Trophoblast cell (in vitro differentiated cells and primary cell): ENCODE results near the gene YAF2.

Source experiments
- DNase-seq, 2 donors: peaks; one replicate each; pipeline ENCODE4 v3.0.0-alpha.2; 2016
- H2AFZ ChIP-seq: 2 replicates; pipeline ENCODE4 v1.6.1; 2013; ENCODE audit warnings: low read length, moderate library complexity, mild to moderate bottlenecking; ENCODE audit not compliant: insufficient read depth, poor library complexity
- H2AK5ac ChIP-seq: 2 replicates; pipeline ENCODE4 v1.6.1; 2013; ENCODE audit warnings: mild to moderate bottlenecking, low read length
- H2BK120ac ChIP-seq: 2 replicates; pipeline ENCODE4 v1.6.1; 2013; ENCODE audit warnings: low read length, mild to moderate bottlenecking, moderate library complexity; ENCODE audit not compliant: insufficient read depth, poor library complexity
- H2BK12ac ChIP-seq: 2 replicates; pipeline ENCODE4 v1.6.1; 2013; ENCODE audit warnings: mild to moderate bottlenecking, low read length, moderate library complexity
- H2BK5ac ChIP-seq: 2 replicates; pipeline ENCODE4 v1.6.1; 2013; ENCODE audit warnings: low read length, low read depth, moderate library complexity, mild to moderate bottlenecking; ENCODE audit not compliant: poor library complexity
- H3K14ac ChIP-seq: 2 replicates; pipeline ENCODE4 v1.6.1; 2013; ENCODE audit warnings: mild to moderate bottlenecking, low read length
- H3K18ac ChIP-seq: 2 replicates; pipeline ENCODE4 v1.6.1; 2013; ENCODE audit warnings: mild to moderate bottlenecking, low read length
- H3K23ac ChIP-seq: 2 replicates; pipeline ENCODE4 v1.6.1; 2013; ENCODE audit warnings: low read length
- H3K27ac ChIP-seq: 2 replicates; pipeline ENCODE4 v1.5.1; 2013; ENCODE audit warnings: low read depth, mild to moderate bottlenecking, inconsistent platforms, low read length, moderate library complexity
- H3K27me3 ChIP-seq: 2 replicates; pipeline ENCODE4 v1.6.1; 2013; ENCODE audit warnings: inconsistent platforms, mild to moderate bottlenecking, low read length, moderate library complexity; ENCODE audit not compliant: insufficient read depth
- H3K36me3 ChIP-seq, 2 experiments: 1 replicate in 1 of 2; 2 replicates in 1 of 2; pipeline ENCODE4 v1.6.1; 2013; ENCODE audit warnings: low read length in 2 of 2, mild to moderate bottlenecking in 2 of 2, moderate library complexity in 1 of 2; ENCODE audit not compliant: insufficient read depth in 2 of 2, control insufficient read depth in 1 of 2
- H3K4ac ChIP-seq: 2 replicates; pipeline ENCODE4 v1.6.1; 2013; ENCODE audit warnings: low read depth, mild to moderate bottlenecking, low read length, moderate library complexity
- H3K4me1 ChIP-seq, 2 experiments: 1 replicate in 1 of 2; 2 replicates in 1 of 2; pipeline ENCODE4 v1.6.1; 2013; ENCODE audit warnings: low read length in 2 of 2, mild to moderate bottlenecking in 2 of 2, moderate library complexity in 1 of 2; ENCODE audit not compliant: insufficient read depth in 2 of 2, control insufficient read depth in 1 of 2
- H3K4me2 ChIP-seq: 2 replicates; pipeline ENCODE4 v1.6.1; 2013; ENCODE audit warnings: inconsistent platforms, mild to moderate bottlenecking, low read length, moderate library complexity
- H3K4me3 ChIP-seq: 2 replicates; pipeline ENCODE4 v1.5.1; 2013; ENCODE audit warnings: mild to moderate bottlenecking, low read depth, low read length, inconsistent platforms
- H3K79me1 ChIP-seq: one replicate; pipeline ENCODE4 v1.6.1; 2013; ENCODE audit warnings: low read length
- H3K79me2 ChIP-seq: 2 replicates; pipeline ENCODE4 v1.6.1; 2013; ENCODE audit warnings: low read length, mild to moderate bottlenecking; ENCODE audit not compliant: control insufficient read depth, insufficient read depth, poor library complexity
- H3K9ac ChIP-seq: 2 replicates; pipeline ENCODE4 v1.6.1; 2013; ENCODE audit warnings: mild to moderate bottlenecking, low read length
- H3K9me3 ChIP-seq: 2 replicates; pipeline ENCODE4 v1.6.1; 2013; ENCODE audit warnings: low read depth, mild to moderate bottlenecking, control low read depth, inconsistent platforms, low read length; ENCODE audit not compliant: insufficient read depth
- H4K12ac ChIP-seq: 2 replicates; pipeline ENCODE4 v1.6.1; 2013; ENCODE audit warnings: low read depth, mild to moderate bottlenecking, low read length, moderate library complexity
- H4K8ac ChIP-seq: 2 replicates; pipeline ENCODE4 v1.6.1; 2013; ENCODE audit warnings: low read depth, mild to moderate bottlenecking, low read length, moderate library complexity
- H4K91ac ChIP-seq: one replicate; pipeline ENCODE4 v1.6.1; 2013; ENCODE audit warnings: low read depth, mild to moderate bottlenecking, low read length, moderate library complexity
- WGBS: extraction: QIAGEN DNeasy Blood & Tissue Kit; methylation state at CpG from one replicate; pipeline ENCODE4 v1.1.7; 2013; ENCODE audit warnings: missing lambda C conversion rate; ENCODE audit not compliant: insufficient read length, insufficient coverage; ENCODE audit errors: extremely low coverage; 5-methylcytosine and 5-hydroxymethylcytosine counted together

YAF2 gene

DNA sequence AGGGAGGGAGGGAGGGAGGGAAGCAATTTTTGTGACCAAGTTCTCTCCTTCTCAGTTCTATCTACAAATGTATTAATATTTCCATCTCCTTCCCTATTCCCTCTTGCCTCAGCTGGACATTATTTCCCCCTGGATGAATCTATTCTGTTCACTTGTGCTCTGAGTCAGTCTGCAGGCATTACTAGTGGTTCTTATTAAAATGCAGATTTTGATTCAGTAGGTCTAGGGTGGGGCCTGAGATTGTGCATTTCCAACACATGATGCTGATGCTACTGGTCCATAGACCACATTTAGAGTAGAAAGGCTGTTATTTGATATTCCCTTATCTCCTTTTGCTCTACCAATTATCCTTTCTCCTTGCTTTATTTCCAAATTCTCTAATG lies 40.1 kb upstream of the YAF2 start:
- Histone ChIP-seq H3K79me1 (no peaks in the 10 kb centered on the region), H4K8ac (no peak overlapping the region), H3K14ac (no peak overlapping the region), H2AFZ (no peak overlapping the region), H4K91ac (no peak overlapping the region), H4K12ac (no peak overlapping the region), H2AK5ac (no peak overlapping the region), H3K36me3 (no peaks in the 10 kb centered on the region), H3K4me1 (no peaks in the 10 kb centered on the region), H3K27me3 (no peaks in the 10 kb centered on the region), H3K9ac (no peak overlapping the region), H3K4me3 (no peak overlapping the region), H2BK5ac (no peak overlapping the region), H3K27ac (no peak overlapping the region), H3K4me2 (no peak overlapping the region), H3K18ac (no peak overlapping the region), H3K79me2 (no peaks in the 10 kb centered on the region), H2BK120ac (no peak overlapping the region), H3K23ac (no peak overlapping the region), H2BK12ac (no peak overlapping the region), H3K4ac (no peak overlapping the region), H3K9me3 (no peaks in the 10 kb centered on the region)
- DNase-seq: no peak

DNA sequence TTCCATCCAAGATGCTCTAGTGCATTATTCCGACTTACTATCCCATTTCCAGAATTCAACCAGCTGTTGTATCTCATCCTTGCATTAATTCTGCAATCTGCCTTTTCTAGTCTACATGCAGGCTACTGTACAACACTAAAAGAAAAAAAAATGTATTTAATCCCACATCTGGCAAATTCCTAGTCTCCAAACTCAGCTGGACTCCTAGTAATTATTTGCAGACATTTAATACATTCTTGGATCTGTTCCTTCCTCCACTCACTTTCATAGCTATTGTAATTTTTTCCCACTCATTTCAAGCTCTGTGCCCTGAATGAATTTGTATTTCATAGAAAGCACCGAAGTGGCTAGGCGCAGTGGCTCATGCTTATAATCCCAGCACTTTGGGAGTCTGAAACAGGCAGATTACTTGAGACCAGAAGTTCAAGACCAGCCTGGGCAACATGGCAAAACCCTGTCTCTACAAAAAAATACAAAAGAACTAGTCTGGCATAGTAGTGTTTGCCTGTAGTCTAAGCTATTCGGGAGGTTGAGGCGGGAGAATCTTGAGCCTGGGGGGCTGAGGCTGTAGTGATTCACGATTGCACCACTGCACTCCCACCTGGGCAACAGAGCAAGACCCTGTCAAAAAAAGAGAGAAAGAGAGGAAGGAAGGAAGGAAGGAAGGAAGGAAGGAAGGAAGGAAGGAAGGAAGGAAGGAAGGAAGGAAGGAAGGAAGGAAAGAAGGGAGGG lies 39.5 kb upstream of the YAF2 start:
- no peaks in the 10 kb centered on the region for H3K36me3 ChIP-seq
- no peak for DNase-seq
- H3K9me3 ChIP-seq: peaks cover 2% of the 10 kb centered on the region
- H2BK5ac ChIP-seq: no peak overlapping the region
- no peak overlapping the region for H2BK120ac ChIP-seq
- H3K4me2 ChIP-seq: no peak overlapping the region
- no peak overlapping the region for H4K12ac ChIP-seq
- H2AFZ ChIP-seq: no peak overlapping the region
- H3K79me2 ChIP-seq: no peaks in the 10 kb centered on the region
- H3K27ac ChIP-seq: no peak overlapping the region
- no peak overlapping the region for H3K23ac ChIP-seq
- no peak overlapping the region for H3K9ac ChIP-seq
- no peaks in the 10 kb centered on the region for H3K79me1 ChIP-seq
- no peak overlapping the region for H3K4me3 ChIP-seq
- no peak overlapping the region for H3K4ac ChIP-seq
- H3K27me3 ChIP-seq: no peaks in the 10 kb centered on the region
- H3K18ac ChIP-seq: no peak overlapping the region
- no peaks in the 10 kb centered on the region for H3K4me1 ChIP-seq
- H4K8ac ChIP-seq: no peak overlapping the region
- H3K14ac ChIP-seq: no peak overlapping the region
- no peak overlapping the region for H4K91ac ChIP-seq
- no CpG with 5 or more reads among the region's 6 CpGs for WGBS
- H2AK5ac ChIP-seq: no peak overlapping the region
- H2BK12ac ChIP-seq: no peak overlapping the region

DNA sequence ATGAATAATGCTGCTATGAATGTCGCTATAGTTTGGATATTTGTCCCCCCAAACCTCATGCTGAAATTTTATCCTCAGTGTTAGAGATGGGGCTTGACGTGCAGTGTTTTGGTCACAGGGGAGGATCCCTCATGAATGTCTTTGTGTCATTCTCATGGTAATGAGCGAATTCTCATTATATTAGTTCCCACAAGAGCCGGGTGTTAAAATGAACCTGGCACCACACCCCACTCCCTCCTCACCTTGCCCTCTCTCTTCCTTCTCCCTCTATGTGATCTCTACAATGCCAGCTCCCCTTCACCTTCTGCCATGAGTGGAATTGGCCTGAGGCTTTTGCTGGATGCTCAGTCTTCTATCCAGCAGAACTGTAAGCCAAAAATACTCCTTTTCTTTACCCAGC lies 37.5 kb upstream of the YAF2 start:
- no peaks in the 10 kb centered on the region for H3K36me3 ChIP-seq
- H3K27ac ChIP-seq: no peak overlapping the region
- H2AK5ac ChIP-seq: no peak overlapping the region
- no peak overlapping the region for H2BK12ac ChIP-seq
- no peak overlapping the region for H3K4me3 ChIP-seq
- no peak overlapping the region for H3K23ac ChIP-seq
- no peak overlapping the region for H4K91ac ChIP-seq
- H3K4me2 ChIP-seq: no peak overlapping the region
- no peak overlapping the region for H3K9ac ChIP-seq
- H4K12ac ChIP-seq: no peak overlapping the region
- H3K4ac ChIP-seq: no peak overlapping the region
- H3K18ac ChIP-seq: no peak overlapping the region
- no peaks in the 10 kb centered on the region for H3K4me1 ChIP-seq
- no peaks in the 10 kb centered on the region for H3K79me1 ChIP-seq
- H3K9me3 ChIP-seq: peaks cover 2% of the 10 kb centered on the region
- no peaks in the 10 kb centered on the region for H3K27me3 ChIP-seq
- H4K8ac ChIP-seq: no peak overlapping the region
- DNase-seq: no peak
- no peak overlapping the region for H2BK5ac ChIP-seq
- H2BK120ac ChIP-seq: no peak overlapping the region
- no peak overlapping the region for H2AFZ ChIP-seq
- no peak overlapping the region for H3K14ac ChIP-seq
- no CpG with 5 or more reads among the region's 4 CpGs for WGBS
- H3K79me2 ChIP-seq: no peaks in the 10 kb centered on the region

DNA sequence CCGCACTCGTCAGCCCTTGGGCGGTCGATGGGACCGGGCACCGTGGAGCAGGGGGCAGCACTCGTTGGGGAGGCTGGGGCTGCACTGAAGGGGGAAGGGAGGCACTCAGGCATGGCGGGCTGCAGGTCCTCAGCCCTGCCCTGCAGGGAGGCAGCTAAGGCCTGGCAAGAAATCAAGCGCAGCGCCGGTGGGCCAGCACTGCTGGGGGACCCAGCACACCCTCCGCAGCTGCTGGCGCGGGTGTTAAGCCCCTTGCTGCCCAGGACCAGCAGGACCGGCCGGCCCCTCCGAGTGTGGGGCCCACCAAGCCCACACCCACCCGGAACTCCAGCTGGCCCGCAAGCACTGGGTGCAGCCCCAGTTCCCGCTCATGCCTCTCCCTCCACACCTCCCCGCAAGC lies 35.7 kb upstream of the YAF2 start:
- H3K27ac ChIP-seq: no peak overlapping the region
- no peak overlapping the region for H4K91ac ChIP-seq
- WGBS: no CpG with 5 or more reads among the region's 21 CpGs
- H2AK5ac ChIP-seq: no peak overlapping the region
- H3K18ac ChIP-seq: no peak overlapping the region
- no peak overlapping the region for H4K12ac ChIP-seq
- no peak overlapping the region for H3K23ac ChIP-seq
- H3K4ac ChIP-seq: no peak overlapping the region
- H3K4me3 ChIP-seq: no peak overlapping the region
- H2AFZ ChIP-seq: no peak overlapping the region
- no peaks in the 10 kb centered on the region for H3K79me1 ChIP-seq
- no peaks in the 10 kb centered on the region for H3K4me1 ChIP-seq
- H4K8ac ChIP-seq: no peak overlapping the region
- H2BK120ac ChIP-seq: no peak overlapping the region
- H2BK5ac ChIP-seq: no peak overlapping the region
- no peaks in the 10 kb centered on the region for H3K36me3 ChIP-seq
- no peak overlapping the region for H3K14ac ChIP-seq
- DNase-seq: no peak
- H3K27me3 ChIP-seq: no peaks in the 10 kb centered on the region
- H3K79me2 ChIP-seq: no peaks in the 10 kb centered on the region
- H3K9ac ChIP-seq: no peak overlapping the region
- H2BK12ac ChIP-seq: no peak overlapping the region
- H3K9me3 ChIP-seq: peaks cover 2% of the 10 kb centered on the region
- H3K4me2 ChIP-seq: no peak overlapping the region
